ENCODE measurements around the gene CACNA1H. TPM values are rescaled to one million over a fixed set of nuclear protein-coding genes. Genes with fewer than 3 reads are reported as not detected.

The CACNA1H gene
- total and polyA plus RNA-seq, 2 donors (not counting 3 experiments of a cell fraction or from before 2014, with no cell fraction given): 0.03 TPM; not detected in 1

DNA sequence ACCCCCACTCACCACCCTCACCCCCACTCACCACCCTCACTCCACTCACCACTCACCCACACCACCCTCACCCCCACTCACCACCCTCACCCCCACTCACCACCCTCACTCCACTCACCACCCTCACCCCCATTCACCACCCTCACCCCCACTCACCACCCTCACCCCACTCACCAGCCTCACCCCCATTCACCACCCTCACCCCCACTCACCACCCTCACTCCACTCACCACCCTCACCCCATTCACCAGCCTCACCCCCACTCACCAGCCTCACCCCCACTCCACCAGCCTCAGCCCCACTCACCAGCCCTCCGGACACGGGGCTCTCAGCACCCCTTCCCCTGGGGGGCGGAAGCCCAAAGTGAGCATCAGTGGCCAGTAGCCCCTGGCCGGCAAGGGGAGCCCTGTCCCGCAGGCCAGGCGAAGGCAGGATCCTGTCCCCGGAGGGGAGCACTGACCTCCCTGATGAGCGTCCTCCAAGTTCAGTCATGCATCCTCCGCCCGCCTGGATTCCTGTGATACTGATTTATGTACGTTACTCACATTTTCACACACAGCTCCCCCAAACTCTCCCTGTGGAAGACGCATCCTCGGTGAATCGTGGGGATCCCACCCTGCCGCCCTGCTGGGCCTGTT is 38.9 kb upstream of the CACNA1H start:
- no peak overlapping the region for H2AFZ ChIP-seq (ENCODE audit: low read depth, low read length)
- H3K9me1 ChIP-seq (replicated peaks; ENCODE audit: control insufficient read depth, extremely low read depth, insufficient read depth, low read length): no peaks in the 10 kb centered on the region
- DNase-seq (ENCODE audit: low read depth, low spot score) (no peak), FAIRE-seq (no peak)
- no peak overlapping the region for H3K4me2 ChIP-seq (ENCODE audit: insufficient read depth, low read length)
- TF ChIP-seq FOS (IDR thresholded peaks at IDR 0.05; ENCODE audit: borderline replicate concordance, insufficient read depth, low read length): no peak
- no peak for TF ChIP-seq JUN (IDR thresholded peaks at IDR 0.05; ENCODE audit: borderline replicate concordance, insufficient read depth, insufficient read length, low read depth)
- TF ChIP-seq GATA2 (IDR thresholded peaks at IDR 0.05; ENCODE audit: insufficient read depth, insufficient read length, low read depth, low read length): no peak
- TF ChIP-seq CTCF (IDR thresholded peaks at IDR 0.05; ENCODE audit: extremely low read depth in 1 of 2, insufficient read depth in 1 of 2, low read depth in 1 of 2, low read length in 2 of 2): no peak
- TF ChIP-seq POLR2A (IDR thresholded peaks at IDR 0.05; ENCODE audit: low read depth, low read length): no peak
- TF ChIP-seq, protein P1, sequence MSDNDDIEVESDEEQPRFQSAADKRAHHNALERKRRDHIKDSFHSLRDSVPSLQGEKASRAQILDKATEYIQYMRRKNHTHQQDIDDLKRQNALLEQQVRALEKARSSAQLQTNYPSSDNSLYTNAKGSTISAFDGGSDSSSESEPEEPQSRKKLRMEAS (IDR thresholded peaks at IDR 0.05; ENCODE audit: insufficient read depth, insufficient read length): no peak
- TF ChIP-seq EZH2 (IDR thresholded peaks at IDR 0.05; ENCODE audit: borderline replicate concordance, low read depth, low read length, severe bottlenecking): no peak
- no peak for TF ChIP-seq POLR2AphosphoS5 (IDR thresholded peaks at IDR 0.05; ENCODE audit: insufficient read depth, low read depth, low read length)
- no peak for TF ChIP-seq MYC (IDR thresholded peaks at IDR 0.05; ENCODE audit: low read depth, low read length)
- no peak overlapping the region for H3K4me3 ChIP-seq (replicated peaks in 1 of 3; ENCODE audit: insufficient read depth in 1 of 3, low read depth in 1 of 3, low read length in 3 of 3)
- H3K27me3 ChIP-seq (ENCODE audit: control insufficient read depth in 2 of 2, insufficient read depth in 2 of 2, low read length in 2 of 2): no peaks in the 10 kb centered on the region
- ChIA-PET POLR2A (no interaction called here), CTCF (no interaction called here)
- no peaks in the 10 kb centered on the region for H3K36me3 ChIP-seq (ENCODE audit: control insufficient read depth in 2 of 2, extremely low read depth in 1 of 2, insufficient read depth in 2 of 2, low read length in 2 of 2)
- H3K27ac ChIP-seq (ENCODE audit: insufficient read depth, low read depth, low read length): no peak overlapping the region
- H3K9me3 ChIP-seq (replicated peaks; ENCODE audit: control insufficient read depth, insufficient read depth, low read length): no peaks in the 10 kb centered on the region
- no peaks in the 10 kb centered on the region for H3K4me1 ChIP-seq (ENCODE audit: control insufficient read depth, extremely low read depth, insufficient read depth, low read length)
- H3K9ac ChIP-seq (replicated peaks; ENCODE audit: extremely low read depth, insufficient read depth, low read length): no peak overlapping the region
- no TSS peak for BruUV-seq (replicated peaks)
- intact Hi-C loops (cut with micrococcal nuclease): no loop called here
- dilution Hi-C loops (cut with MboI; ENCODE audit: extremely low pct_ligation_motif_present, low sequenced_read_pairs): no loop called here
- no peaks in the 10 kb centered on the region for H4K20me1 ChIP-seq (replicated peaks; ENCODE audit: control insufficient read depth, extremely low read depth, insufficient read depth, low read length)
- no peaks in the 10 kb centered on the region for H3K79me2 ChIP-seq (ENCODE audit: control insufficient read depth, insufficient read depth, low read length)

Measured in endothelial cell of umbilical vein (primary cell).